Stomach (tissue), 9 donors: ENCODE data around the gene CACNA2D3. TPM values are rescaled to one million over a fixed set of nuclear protein-coding genes. Genes with fewer than 3 reads are reported as not detected.

Experiments
- DNase-seq, 2 donors: peaks; one replicate each; pipeline versions ENCODE4 v3.0.0 to v3.0.0-alpha.2; 2013 to 2019
- H3K27ac ChIP-seq, 5 donors: fragments of 200-600 bp in 4 of 5; sonication (generic) in 4 of 5; one replicate each; pipeline ENCODE4 v1.5.1; 2013 to 2019; ENCODE audit warnings: mild to moderate bottlenecking in 1 of 5, moderate library complexity in 1 of 5
- H3K27me3 ChIP-seq, 3 donors: fragments of 200-600 bp; sonication (generic); one replicate each; pipeline ENCODE4 v1.5.1; 2017 to 2019; ENCODE audit warnings: mixed run types in 1 of 3
- H3K36me3 ChIP-seq, 4 donors: fragments of 200-600 bp; sonication (generic); 1 replicate in 3 of 4; 2 replicates in 1 of 4; pipeline ENCODE4 v1.5.1; 2016 to 2019
- H3K4me1 ChIP-seq, 4 donors: fragments of 200-600 bp; sonication (generic); one replicate each; pipeline ENCODE4 v1.5.1; 2016 to 2019
- H3K4me3 ChIP-seq, 4 donors: fragments of 200-600 bp; sonication (generic) in 3 of 4; one replicate each; pipeline ENCODE4 v1.5.1; 2016 to 2019; ENCODE audit warnings: mild to moderate bottlenecking in 1 of 4
- H3K9me3 ChIP-seq, 4 donors: fragments of 200-600 bp; sonication (generic); one replicate each; pipeline ENCODE4 v1.5.1; 2016 to 2019
- CTCF ChIP-seq, 7 experiments: fragments of 450-650 bp in 4 of 7; fragments of 200-600 bp in 3 of 7; sonication (generic) in 3 of 7; IDR thresholded peaks; one replicate each; pipeline ENCODE4 v1.5.1; 2016 to 2019; ENCODE audit warnings: antibody characterized with exemption in 7 of 7, control low read depth in 2 of 7, mild to moderate bottlenecking in 1 of 7
- EP300 ChIP-seq: sonication (generic); formaldehyde crosslinking; IDR thresholded peaks from one replicate; pipeline ENCODE4 v1.6.1; 2017; ENCODE audit warnings: antibody characterized with exemption
- POLR2A ChIP-seq, 4 donors: fragments of 450-650 bp; IDR thresholded peaks; one replicate each; pipeline ENCODE4 v1.6.1; 2016; ENCODE audit warnings: antibody characterized with exemption in 4 of 4, control low read depth in 2 of 4, mild to moderate bottlenecking in 1 of 4, moderate library complexity in 1 of 4
- POLR2AphosphoS5 ChIP-seq, 3 donors: sonication (generic); formaldehyde crosslinking; IDR thresholded peaks; one replicate each; pipeline ENCODE4 v1.6.1; 2016; ENCODE audit warnings: antibody characterized with exemption in 3 of 3
- WGBS, 5 donors: extraction: QIAGEN DNeasy Blood & Tissue Kit in 3 of 5; methylation state at CpG; one replicate each; pipeline versions ENCODE4 v1.1.5 to v1.1.7; 2013 to 2018; 5-methylcytosine and 5-hydroxymethylcytosine counted together
- intact Hi-C: fragments of 100-400 bp; cut with DNase I; formaldehyde crosslinking; loops from one replicate; pipeline ENCODE4 v1.15.1; 2023; ENCODE audit warnings: low total_unique reads
- polyA plus RNA-seq, 3 donors: library from polyadenylated mRNA; stranded (reverse); fragments of 200-250 nt; gene quantifications; one replicate each; pipeline ENCODE4 v1.2.3, GENCODE V29; 2013
- total RNA-seq, 5 donors: library from RNA; depleted of rRNA; stranded (reverse); fragments of >200 nt; gene quantifications; one replicate each; pipeline versions ENCODE4 v1.1.0 to v1.2.3, GENCODE V29; 2014 to 2016
- donor health status: healthy with polysubstance abuse.
- donor health status: Bipolar disorder and iron deficiency.
- donor health status: healthy.

Gene CACNA2D3
- total and polyA plus RNA-seq, 8 donors = 0.56 to 54.0 (median 2.9) TPM; not detected in 1

- no peak overlapping the region for H3K4me3 ChIP-seq
- H3K4me1 ChIP-seq = no peaks in the 10 kb centered on the region
- H3K36me3 ChIP-seq = no peaks in the 10 kb centered on the region
- no peaks in the 10 kb centered on the region for H3K27me3 ChIP-seq
- 49 to 65% (median 60%) methylated on average over 6 of the region's 6 CpGs for WGBS, 5 donors
- H3K27ac ChIP-seq = no peak overlapping the region
- intact Hi-C loops = loop anchor here (10.0 kb wide), 2 partner anchors 231 to 431 kb away; no protein-coding TSS in a partner anchor
- peak in 1 of 2 donors; percentile 29 for DNase-seq
- no peak for TF ChIP-seq CTCF (IDR thresholded peaks at IDR 0.05)
- TF ChIP-seq POLR2AphosphoS5 (IDR thresholded peaks at IDR 0.05) = no peak
- no peak for TF ChIP-seq POLR2A (IDR thresholded peaks at IDR 0.05)
- TF ChIP-seq EP300 = no peak
- H3K9me3 ChIP-seq = no peaks in the 10 kb centered on the region
Measured at GRCh38 chr3:54376142-54376807, 253.9 kb downstream of the CACNA2D3 start.

- no peak for TF ChIP-seq CTCF (IDR thresholded peaks at IDR 0.05)
- no peak for TF ChIP-seq POLR2AphosphoS5 (IDR thresholded peaks at IDR 0.05)
- TF ChIP-seq EP300 = no peak
- TF ChIP-seq POLR2A (IDR thresholded peaks at IDR 0.05) = no peak
- no peaks in the 10 kb centered on the region for H3K27me3 ChIP-seq
- no peaks in the 10 kb centered on the region for H3K36me3 ChIP-seq
- peak in 1 of 2 donors; percentile 50 for DNase-seq
- H3K27ac ChIP-seq = no peak overlapping the region
- H3K4me1 ChIP-seq = no peaks in the 10 kb centered on the region
- intact Hi-C loops = loop anchor here (10.0 kb wide), 2 partner anchors 232 to 432 kb away; no protein-coding TSS in a partner anchor
- no peak overlapping the region for H3K4me3 ChIP-seq
- H3K9me3 ChIP-seq = no peaks in the 10 kb centered on the region
- WGBS, 5 donors = 62 to 71% (median 64%) methylated on average over 4 of the region's 4 CpGs
Measured at GRCh38 chr3:54376939-54377578, 254.7 kb downstream of the CACNA2D3 start.

GRCh38 chr3:54378184-54378583, 255.8 kb downstream of the CACNA2D3 start:
- H3K4me1 ChIP-seq = no peaks in the 10 kb centered on the region
- H3K27ac ChIP-seq = no peak overlapping the region
- H3K9me3 ChIP-seq = no peaks in the 10 kb centered on the region
- no peak overlapping the region for H3K4me3 ChIP-seq
- intact Hi-C loops = loop anchor here (10.0 kb wide), 2 partner anchors 233 to 433 kb away; no protein-coding TSS in a partner anchor
- H3K36me3 ChIP-seq = no peaks in the 10 kb centered on the region
- no peaks in the 10 kb centered on the region for H3K27me3 ChIP-seq
- 71 to 91% (median 87%) methylated on average over 3 to 5 of the region's 5 CpGs for WGBS, 5 donors
- TF ChIP-seq EP300 (no peak), POLR2AphosphoS5 (IDR thresholded peaks at IDR 0.05) (no peak), POLR2A (IDR thresholded peaks at IDR 0.05) (no peak), CTCF (IDR thresholded peaks at IDR 0.05) (no peak)
- DNase-seq = no peak

- no peak for DNase-seq
- no peaks in the 10 kb centered on the region for H3K27me3 ChIP-seq
- no peaks in the 10 kb centered on the region for H3K4me1 ChIP-seq
- no peak overlapping the region for H3K4me3 ChIP-seq
- intact Hi-C loops = no loop called here
- whole genome bisulfite sequencing, 5 donors = 71 to 79% (median 76%) methylated on average over 1 of the region's 1 CpG
- no peaks in the 10 kb centered on the region for H3K9me3 ChIP-seq
- H3K36me3 ChIP-seq = no peaks in the 10 kb centered on the region
- no peak for TF ChIP-seq POLR2AphosphoS5 (IDR thresholded peaks at IDR 0.05)
- no peak for TF ChIP-seq CTCF (IDR thresholded peaks at IDR 0.05)
- no peak for TF ChIP-seq POLR2A (IDR thresholded peaks at IDR 0.05)
- TF ChIP-seq EP300 = no peak
- H3K27ac ChIP-seq = no peak overlapping the region
Measured at GRCh38 chr3:54384279-54384678, 261.9 kb downstream of the CACNA2D3 start.
